HepG2 (cell line): Measurements from ENCODE around the gene NACC2. TPM values are rescaled to one million over a fixed set of nuclear protein-coding genes. Genes with fewer than 3 reads are reported as not detected.

Experiments used
- ATAC-seq: fragments of 200-7000 bp; cut with Tn5 transposase; 3 replicates; pipeline ENCODE4 v1.9.1; 2020; ENCODE audit warnings: mild to moderate bottlenecking, moderate library complexity
- BruUV-seq: library from RNA; stranded (reverse); fragments of 400-500 nt; replicated peaks from 2 replicates; lab custom pipeline; 2021; lab: Mats Ljungman, UMichigan
- CTCF ChIA-PET: fragments of 300-600 bp; formaldehyde crosslinking; extraction: SDS; loops from one replicate; lab custom pipeline; 2021; ENCODE audit warnings: low total read pairs, inconsistent platforms, low intra/inter-chr PET ratio; lab: Yijun Ruan, JAX
- POLR2A ChIA-PET: fragments of 350-600 bp; sonication (Branson Sonifier 250); formaldehyde crosslinking; loops from one replicate; lab custom pipeline; 2020; ENCODE audit warnings: antibody characterized with exemption, inconsistent platforms; lab: Yijun Ruan, JAX
- DNase-seq: peaks from one replicate; pipeline ENCODE4 v3.0.0-alpha.2; 2015; ENCODE audit warnings: low spot score
- FAIRE-seq: peaks from 3 replicates; lab custom pipeline; 2011; peaks lifted over from hg19 to GRCh38; lab: Jason Lieb, UNC
- H2AFZ ChIP-seq: one replicate; pipeline ENCODE4 v1.6.1; 2011; ENCODE audit warnings: low read length, inconsistent platforms
- H3K27ac ChIP-seq: fragments of 300-600 bp; 3 replicates; pipeline ENCODE4 v1.8.0; 2011; ENCODE audit warnings: mixed run types, mild to moderate bottlenecking, mixed read lengths, low read length, inconsistent platforms; ENCODE audit not compliant: insufficient read depth; ENCODE audit errors: extremely low read length
- H3K27me3 ChIP-seq, 2 experiments: fragments of 200-600 bp in 1 of 2; 2 replicates in 1 of 2; 3 replicates in 1 of 2; pipeline versions ENCODE4 v1.6.0 to v1.8.0; 2011; ENCODE audit warnings: low read length in 2 of 2, mild to moderate bottlenecking in 2 of 2, moderate library complexity in 2 of 2, inconsistent platforms in 1 of 2; ENCODE audit not compliant: insufficient read depth in 2 of 2, control insufficient read depth in 1 of 2
- H3K36me3 ChIP-seq, 2 experiments: fragments of 200-600 bp in 1 of 2; replicated peaks in 1 of 2; 2 replicates in 1 of 2; 3 replicates in 1 of 2; pipeline versions ENCODE4 v1.5.1 to v1.8.0; 2011; ENCODE audit warnings: low read length in 2 of 2, inconsistent platforms in 1 of 2; ENCODE audit not compliant: insufficient read depth in 2 of 2, control insufficient read depth in 1 of 2
- H3K4me1 ChIP-seq: 2 replicates; pipeline ENCODE4 v1.5.1; 2012; ENCODE audit warnings: low read length, inconsistent platforms; ENCODE audit not compliant: insufficient read depth
- H3K4me2 ChIP-seq: 2 replicates; pipeline ENCODE4 v1.6.0; 2011; ENCODE audit warnings: low read depth, low read length, inconsistent platforms
- H3K4me3 ChIP-seq, 3 experiments: fragments of 200-600 bp in 1 of 3; sonication (generic), shearing (Covaris generic) in 1 of 3; replicated peaks in 1 of 3; 2 replicates each; pipeline ENCODE4 v1.5.1; 2011 to 2016; ENCODE audit warnings: low read length in 3 of 3, inconsistent platforms in 2 of 3, low read depth in 2 of 3, mild to moderate bottlenecking in 2 of 3, control low read depth in 1 of 3, mixed read lengths in 1 of 3; ENCODE audit not compliant: insufficient read depth in 1 of 3
- H3K79me2 ChIP-seq: one replicate; pipeline ENCODE4 v1.6.1; 2011; ENCODE audit warnings: low read length, inconsistent platforms; ENCODE audit not compliant: insufficient read depth
- H3K9ac ChIP-seq: 2 replicates; pipeline ENCODE4 v1.6.0; 2011; ENCODE audit warnings: mild to moderate bottlenecking, low read depth, low read length, inconsistent platforms; ENCODE audit not compliant: insufficient read depth
- H3K9me3 ChIP-seq: 2 replicates; pipeline ENCODE4 v1.5.1; 2012; ENCODE audit warnings: mild to moderate bottlenecking, low read length
- H4K20me1 ChIP-seq: 2 replicates; pipeline ENCODE4 v1.6.0; 2011; ENCODE audit warnings: inconsistent platforms, mild to moderate bottlenecking, low read length, moderate library complexity; ENCODE audit not compliant: insufficient read depth
- AGO2 ChIP-seq: fragments of 200-400 bp; formaldehyde crosslinking; optimal IDR thresholded peaks from 2 replicates; pipeline ENCODE3; 2017; ENCODE audit warnings: mild to moderate bottlenecking, low read depth, low read length, moderate library complexity
- CSRNP2 ChIP-seq: sonication (generic); formaldehyde crosslinking; conservative IDR thresholded peaks from 2 replicates; pipeline ENCODE4 v1.8.0; 2022; ENCODE audit warnings: low read depth, missing genetic modification reagents
- MATR3 ChIP-seq: sonication (generic); formaldehyde crosslinking; IDR thresholded peaks from 2 replicates; pipeline ENCODE4 v1.4.0; 2020; ENCODE audit warnings: missing genetic modification reagents
- NR0B2 ChIP-seq: sonication (generic); formaldehyde crosslinking; IDR thresholded peaks from 2 replicates; pipeline ENCODE4 v1.4.0; 2020; ENCODE audit warnings: mild to moderate bottlenecking, missing genetic modification reagents
- ZNF256 ChIP-seq: sonication (generic); formaldehyde crosslinking; conservative IDR thresholded peaks from 2 replicates; pipeline ENCODE4 v1.4.0; 2020; ENCODE audit warnings: missing genetic modification reagents
- ZNF850 ChIP-seq: sonication (generic); formaldehyde crosslinking; conservative IDR thresholded peaks from 2 replicates; pipeline ENCODE4 v1.9.0; 2021; ENCODE audit warnings: mild to moderate bottlenecking, missing genetic modification reagents
- WGBS: methylation state at CpG from one replicate; pipeline ENCODE4 v1.1.6; 2017; ENCODE audit warnings: low lambda C conversion rate; 5-methylcytosine and 5-hydroxymethylcytosine counted together
- in situ Hi-C: cut with HindIII; loops from 2 replicates; pipeline ENCODE4 v1.10.0; 2017; ENCODE audit warnings: low pct_unique_long_range_greater_than_20kb; ENCODE audit not compliant: extremely low pct_ligation_motif_present
- intact Hi-C: fragments of 100-400 bp; cut with micrococcal nuclease; formaldehyde crosslinking; loops from one replicate; pipeline ENCODE4 v1.10.0; 2022; ENCODE audit not compliant: unreplicated experiment
- polyA plus RNA-seq, 8 experiments: library from polyadenylated mRNA; depleted of rRNA in 3 of 8; stranded (reverse) in 7 of 8; unstranded in 1 of 8; fragments of >200 nt; fragmentation: Illumina TruSeq in 4 of 8; extraction: Trizol in 4 of 8; gene quantifications; 2 replicates each; pipeline versions ENCODE4 v1.2.1 to v1.2.3, GENCODE V29; 2011 to 2016; ENCODE audit warnings: low read depth in 4 of 8, missing spikeins in 1 of 8, mixed read lengths in 1 of 8; ENCODE audit not compliant: insufficient read depth in 1 of 8
- total RNA-seq, 5 experiments: library from RNA; depleted of rRNA; stranded (reverse); fragments of >200 nt; fragmentation: Illumina TruSeq; extraction: Trizol; gene quantifications; 2 replicates each; pipeline ENCODE4 v1.2.3, GENCODE V29; 2016; ENCODE audit warnings: low read depth in 1 of 5

The NACC2 gene
- total and polyA plus RNA-seq, 2 of the 13 experiments (the other 11 are each of a cell fraction or from before 2014, with no cell fraction given) = 5.9 to 12.3 TPM

DNA sequence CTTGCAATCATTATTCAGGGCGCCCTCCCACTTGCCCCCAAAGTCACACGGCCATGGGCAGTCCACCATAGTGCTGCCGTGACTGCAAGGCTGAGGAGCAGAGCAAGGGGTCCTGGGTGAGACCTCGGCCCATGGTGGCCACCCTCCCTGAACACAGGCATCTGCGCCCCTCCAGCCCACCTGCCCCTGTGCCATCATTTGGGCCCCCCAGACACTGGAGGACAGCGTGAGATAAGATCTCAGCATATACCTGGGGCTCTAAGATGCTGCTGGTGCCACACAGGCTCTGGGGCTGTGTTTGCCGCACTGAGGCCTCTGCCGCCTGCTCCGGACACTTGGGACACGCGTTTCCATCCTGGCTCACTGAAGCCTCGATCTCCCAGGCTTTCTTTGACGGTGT is 20.1 kb upstream of the NACC2 start:
- 93% methylated on average over 10 of the region's 13 CpGs for WGBS
- intact Hi-C loops = no loop called here
- no TSS peak for BruUV-seq
- Histone ChIP-seq H3K79me2 (no peaks in the 10 kb centered on the region), H3K27ac (no peak overlapping the region), H2AFZ (no peak overlapping the region), H3K9me3 (no peaks in the 10 kb centered on the region), H4K20me1 (no peaks in the 10 kb centered on the region), H3K9ac (no peak overlapping the region)
- no peak for DNase-seq
- POLR2A ChIA-PET = no interaction called here
- no peak for ATAC-seq
- CTCF ChIA-PET = no interaction called here
- in situ Hi-C loops = no loop called here
- peak; percentile 14 for TF ChIP-seq AGO2
- no peak for TF ChIP-seq NR0B2 (CRISPR knock-in tag)
- TF ChIP-seq, all 625 proteins: peak for 1
- no peaks in the 10 kb centered on the region; a peak in 1 of 5 replicates for H3K27me3 ChIP-seq
- no peaks in the 10 kb centered on the region for H3K36me3 ChIP-seq
- H3K4me3 ChIP-seq = no peak overlapping the region
- peaks cover 17% of the 10 kb centered on the region for H3K4me1 ChIP-seq
- no peak overlapping the region for H3K4me2 ChIP-seq
- no peak for FAIRE-seq

- in situ Hi-C loops (no loop called here), intact Hi-C loops (no loop called here)
- BruUV-seq = TSS peak; percentile 39
- FAIRE-seq (no peak), DNase-seq (no peak), ATAC-seq (no peak)
- Histone ChIP-seq H3K9me3 (no peaks in the 10 kb centered on the region), H3K9ac (no peak overlapping the region), H3K4me3 (no peak overlapping the region), H3K79me2 (no peaks in the 10 kb centered on the region), H3K27ac (no peak overlapping the region), H3K4me2 (no peak overlapping the region), H3K4me1 (peaks cover 11% of the 10 kb centered on the region), H4K20me1 (no peaks in the 10 kb centered on the region), H3K36me3 (no peaks in the 10 kb centered on the region), H2AFZ (no peak overlapping the region), H3K27me3 (no peaks in the 10 kb centered on the region; a peak in 1 of 5 replicates)
- no peak for TF ChIP-seq MATR3 (CRISPR knock-in tag)
- TF ChIP-seq ZNF256 (CRISPR knock-in tag) = no peak
- TF ChIP-seq CSRNP2 (CRISPR knock-in tag) = no peak
- TF ChIP-seq ZNF850 (CRISPR knock-in tag) = no peak
- peak; percentile 11 for TF ChIP-seq AGO2
- CTCF ChIA-PET = no interaction called here
- POLR2A ChIA-PET = no interaction called here
- WGBS = 97% methylated on average over 18 of the region's 18 CpGs
Measured at GRCh38 chr9:136114610-136115009, 19.5 kb upstream of the NACC2 start.
